ENCODE data around the gene CDH9.
"Not testable (repeated sequence)": the region's sequence is repeated elsewhere in the genome, so short reads cannot be mapped to it uniquely, and the experiment has no call there.

The CDH9 gene

DNA sequence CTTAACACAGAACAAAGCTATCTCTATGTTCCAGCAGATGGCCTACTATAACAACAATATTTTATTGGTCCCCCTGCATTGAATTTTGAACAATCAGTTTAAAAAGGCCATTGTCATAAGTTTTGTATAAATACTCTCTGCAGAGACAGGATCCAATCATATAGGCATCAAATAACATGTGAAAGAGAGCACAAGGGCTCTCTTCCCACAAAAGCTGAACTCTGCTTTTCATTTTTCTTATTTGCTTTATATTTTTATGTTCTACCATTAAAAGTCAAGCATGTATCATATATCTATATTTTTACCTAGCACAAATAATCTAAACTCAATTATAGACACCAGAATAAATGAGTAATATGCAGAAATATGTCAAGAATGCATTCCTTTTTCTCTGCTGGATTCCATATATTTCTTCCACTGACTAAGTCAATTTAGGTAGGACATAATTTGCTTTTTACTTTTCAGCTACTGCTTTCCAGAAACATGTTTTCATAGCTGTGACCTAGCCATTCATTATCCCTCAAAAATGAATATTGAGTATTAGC lies 143.6 kb downstream of the CDH9 start:
- Mint-ChIP-seq H3K36me3 (no peaks in the 10 kb centered on the region), H3K4me1 (no peaks in the 10 kb centered on the region), H3K27me3 (no peaks in the 10 kb centered on the region), H3K27ac (no peak overlapping the region), H3K9me3 (peaks cover 15% of the 10 kb centered on the region), H3K4me3 (no peak overlapping the region)
- no peak for DNase-seq
- CTCF ChIA-PET = no interaction called here

DNA sequence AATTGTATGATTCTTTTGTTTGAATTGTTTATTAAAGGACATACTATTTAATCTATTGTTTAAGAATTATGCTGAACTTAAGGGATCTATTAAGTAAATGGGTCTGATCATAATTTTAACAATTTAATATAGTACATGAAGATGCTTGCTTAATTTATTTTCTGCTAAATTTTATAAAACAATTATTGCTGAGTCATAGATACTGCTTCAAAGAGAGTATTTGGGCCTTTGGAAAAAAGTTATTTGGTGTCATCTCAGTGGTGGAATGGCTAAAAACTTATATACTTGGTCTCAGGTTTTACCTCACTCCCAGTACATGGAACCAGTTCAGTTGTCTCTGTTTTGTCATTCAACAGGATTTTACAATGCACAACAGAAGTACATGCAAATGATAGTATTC lies 145.3 kb downstream of the CDH9 start:
- Mint-ChIP-seq H3K27ac (no peak overlapping the region), H3K4me1 (no peaks in the 10 kb centered on the region), H3K36me3 (no peaks in the 10 kb centered on the region), H3K4me3 (no peak overlapping the region), H3K27me3 (no peaks in the 10 kb centered on the region), H3K9me3 (peaks cover 8% of the 10 kb centered on the region)
- CTCF ChIA-PET = no interaction called here
- DNase-seq = no peak

- H3K4me3 Mint-ChIP-seq = no peak overlapping the region
Observed at GRCh38 chr5:26889815-26890214, 148.6 kb downstream of the CDH9 start.

GRCh38 chr5:26884481-26884880 lies 153.9 kb downstream of the CDH9 start:
- Mint-ChIP-seq H3K4me3 (no peak overlapping the region), H3K36me3 (no peaks in the 10 kb centered on the region), H3K27me3 (no peaks in the 10 kb centered on the region), H3K9me3 (peaks cover 6% of the 10 kb centered on the region), H3K4me1 (no peaks in the 10 kb centered on the region), H3K27ac (no peak overlapping the region)
- DNase-seq = no peak
- CTCF ChIA-PET = no interaction called here

More at GRCh38 chr5:26889815-26890214, 148.6 kb downstream of the CDH9 start:
- Mint-ChIP-seq H3K27me3 (no peaks in the 10 kb centered on the region), H3K9me3 (peaks cover 3% of the 10 kb centered on the region), H3K27ac (no peak overlapping the region), H3K4me1 (no peaks in the 10 kb centered on the region), H3K36me3 (no peaks in the 10 kb centered on the region)
- CTCF ChIA-PET = no interaction called here
- DNase-seq = no peak

- H3K27me3 Mint-ChIP-seq = no peaks in the 10 kb centered on the region
- H3K4me3 Mint-ChIP-seq = no peak overlapping the region
- H3K4me1 Mint-ChIP-seq = no peaks in the 10 kb centered on the region
- peaks cover 9% of the 10 kb centered on the region for H3K9me3 Mint-ChIP-seq
- no peaks in the 10 kb centered on the region for H3K36me3 Mint-ChIP-seq
- H3K27ac Mint-ChIP-seq = no peak overlapping the region
- CTCF ChIA-PET = no interaction called here
- no peak for DNase-seq
Observed at GRCh38 chr5:26883375-26883774, 155.0 kb downstream of the CDH9 start.

GRCh38 chr5:26881901-26882300 lies 156.5 kb downstream of the CDH9 start:
- no peaks in the 10 kb centered on the region for H3K4me1 Mint-ChIP-seq
- no peaks in the 10 kb centered on the region for H3K36me3 Mint-ChIP-seq
- no peak overlapping the region for H3K27ac Mint-ChIP-seq
- CTCF ChIA-PET = no interaction called here
- no peaks in the 10 kb centered on the region for H3K27me3 Mint-ChIP-seq
- peaks cover 9% of the 10 kb centered on the region for H3K9me3 Mint-ChIP-seq
- DNase-seq = no peak
- no peak overlapping the region for H3K4me3 Mint-ChIP-seq

DNA sequence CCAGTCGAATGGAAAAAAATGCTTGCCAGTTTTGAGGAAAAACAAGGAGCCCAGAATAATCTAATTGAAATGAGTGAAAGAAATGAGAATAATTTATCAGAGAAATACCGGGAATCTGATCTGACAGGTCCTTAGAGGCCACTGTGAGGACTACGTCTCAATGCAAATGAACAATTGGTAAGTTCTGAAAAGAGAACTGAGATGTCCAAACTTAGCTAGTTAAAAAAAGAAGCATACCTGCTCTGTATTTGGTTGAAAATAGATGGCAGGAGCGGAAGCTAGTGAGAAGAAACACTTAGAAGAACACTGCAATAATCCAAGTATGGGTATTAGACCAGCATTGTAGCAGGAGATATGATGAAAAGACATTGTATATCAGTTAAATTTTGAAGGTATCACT lies 161.2 kb downstream of the CDH9 start:
- Mint-ChIP-seq H3K36me3 (no peaks in the 10 kb centered on the region), H3K4me3 (no peak overlapping the region), H3K4me1 (no peaks in the 10 kb centered on the region), H3K27me3 (no peaks in the 10 kb centered on the region), H3K9me3 (peaks cover 16% of the 10 kb centered on the region), H3K27ac (no peak overlapping the region)
- CTCF ChIA-PET = no interaction called here
- no peak for DNase-seq

DNA sequence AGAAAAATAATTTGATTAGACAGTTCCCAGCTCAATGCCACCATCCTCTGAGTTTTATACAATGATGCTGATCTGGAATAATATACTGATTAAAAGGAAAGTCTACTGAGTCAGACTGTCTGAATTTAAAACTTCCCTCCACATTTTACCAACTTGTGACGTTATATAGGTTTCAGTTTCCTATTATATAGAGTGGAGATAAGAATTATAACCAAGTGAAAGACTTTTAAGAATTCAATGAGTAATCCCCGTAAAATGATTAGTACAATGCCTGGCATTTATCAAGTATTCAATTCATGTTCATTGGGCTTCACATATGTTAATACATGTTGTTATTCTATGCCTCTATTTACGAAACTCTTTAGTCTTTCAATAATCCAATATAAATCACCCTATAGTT lies 166.0 kb downstream of the CDH9 start:
- Mint-ChIP-seq H3K36me3 (no peaks in the 10 kb centered on the region), H3K27me3 (no peaks in the 10 kb centered on the region), H3K27ac (no peak overlapping the region), H3K9me3 (peaks cover 11% of the 10 kb centered on the region), H3K4me3 (no peak overlapping the region), H3K4me1 (no peaks in the 10 kb centered on the region)
- no peak for DNase-seq
- CTCF ChIA-PET = no interaction called here

DNA sequence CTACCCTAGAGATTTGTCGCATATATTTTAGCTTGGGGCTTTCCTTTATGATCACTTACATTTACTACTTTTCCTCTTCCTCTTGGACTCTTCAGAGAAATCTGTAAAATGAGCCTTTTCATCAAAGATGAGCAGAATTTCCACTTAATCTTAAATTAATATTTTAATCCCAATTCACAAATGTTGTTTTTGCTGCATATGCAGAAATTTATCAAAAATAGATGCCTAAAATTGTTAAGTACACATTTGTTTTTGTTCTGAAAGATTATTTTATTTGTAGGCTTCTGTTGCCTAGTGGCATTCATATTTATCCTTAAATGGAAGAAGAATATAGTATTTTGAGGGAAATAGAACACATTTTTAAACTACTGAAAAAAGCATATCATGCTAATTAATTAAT lies 168.6 kb downstream of the CDH9 start:
- Mint-ChIP-seq H3K27ac (no peak overlapping the region), H3K9me3 (peaks cover 15% of the 10 kb centered on the region), H3K4me3 (no peak overlapping the region), H3K4me1 (no peaks in the 10 kb centered on the region), H3K27me3 (no peaks in the 10 kb centered on the region), H3K36me3 (no peaks in the 10 kb centered on the region)
- CTCF ChIA-PET = no interaction called here
- no peak for DNase-seq

DNA sequence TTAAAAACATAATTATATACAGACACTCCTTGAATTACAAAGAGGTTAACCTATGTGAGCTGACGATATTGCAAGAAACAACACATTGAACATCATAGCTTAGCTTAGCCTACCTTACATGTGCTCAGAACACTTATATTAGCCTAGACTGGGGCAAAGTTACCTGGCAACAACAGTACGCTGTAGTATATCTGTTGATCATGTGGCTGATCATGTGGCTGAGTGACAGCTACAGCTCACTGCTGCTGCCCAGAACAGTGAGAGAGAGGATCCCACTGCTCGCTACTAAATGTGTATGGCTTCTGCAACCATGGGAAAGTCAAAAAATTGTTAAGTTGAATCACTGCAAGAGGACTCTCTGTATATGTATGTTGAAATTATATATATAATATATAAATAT lies 169.9 kb downstream of the CDH9 start:
- no peaks in the 10 kb centered on the region for H3K36me3 Mint-ChIP-seq
- peaks cover 12% of the 10 kb centered on the region for H3K9me3 Mint-ChIP-seq

GRCh38 chr5:26864061-26864460 lies 174.3 kb downstream of the CDH9 start:
- no peaks in the 10 kb centered on the region for H3K36me3 Mint-ChIP-seq
- CTCF ChIA-PET = no interaction called here
- H3K27ac Mint-ChIP-seq = no peak overlapping the region
- H3K27me3 Mint-ChIP-seq = no peaks in the 10 kb centered on the region
- H3K4me1 Mint-ChIP-seq = no peaks in the 10 kb centered on the region
- no peak for DNase-seq
- H3K4me3 Mint-ChIP-seq = no peak overlapping the region
- peaks cover 12% of the 10 kb centered on the region for H3K9me3 Mint-ChIP-seq

More for the DNA sequence above, 169.9 kb downstream of the CDH9 start:
- no peak for DNase-seq
- Mint-ChIP-seq H3K27ac (no peak overlapping the region), H3K4me3 (no peak overlapping the region), H3K27me3 (no peaks in the 10 kb centered on the region), H3K4me1 (no peaks in the 10 kb centered on the region)
- CTCF ChIA-PET = no interaction called here

DNA sequence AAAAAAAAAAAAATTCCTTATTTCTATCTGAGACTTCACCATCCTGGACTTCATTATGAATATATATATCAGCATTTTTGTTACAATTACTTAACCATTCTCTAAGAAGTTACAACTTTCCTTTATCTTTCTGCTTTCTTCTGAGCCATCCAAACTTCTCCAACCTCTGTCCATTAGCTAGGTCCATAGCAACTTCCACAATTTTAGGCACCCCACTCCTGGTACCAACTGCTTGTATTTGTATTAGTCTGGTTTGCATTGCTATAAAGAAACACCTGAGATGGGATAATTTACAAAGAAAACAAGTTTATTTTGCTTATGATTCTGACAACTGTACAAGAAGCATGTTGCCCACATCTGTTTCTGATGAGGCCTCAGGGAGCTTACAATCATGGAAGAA lies 182.1 kb downstream of the CDH9 start:
- Mint-ChIP-seq H3K4me3 (no peak overlapping the region), H3K9me3 (peaks cover 39% of the 10 kb centered on the region), H3K27me3 (no peaks in the 10 kb centered on the region), H3K4me1 (no peaks in the 10 kb centered on the region), H3K27ac (no peak overlapping the region), H3K36me3 (no peaks in the 10 kb centered on the region)
- DNase-seq = no peak
- CTCF ChIA-PET = no interaction called here

DNA sequence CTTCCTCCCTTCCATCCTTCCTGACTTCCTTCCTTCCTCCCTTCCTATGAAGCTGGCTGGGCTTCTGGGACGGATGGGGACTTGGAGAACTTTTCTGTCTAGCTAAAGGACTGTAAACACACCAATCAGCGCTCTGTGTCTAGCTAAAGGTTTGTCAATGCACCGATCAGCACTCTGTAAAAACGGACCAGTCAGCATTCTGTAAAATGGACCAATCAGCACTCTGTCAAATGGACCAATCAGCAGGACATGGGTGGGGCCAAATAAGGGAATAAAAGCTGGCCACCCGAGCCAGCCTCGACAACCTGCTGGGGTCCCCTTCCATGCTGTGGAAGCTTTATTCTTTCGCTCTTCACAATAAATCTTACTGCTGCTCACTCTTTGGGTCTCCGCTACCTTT lies 185.9 kb downstream of the CDH9 start:
- CTCF ChIA-PET, H3K4me1 Mint-ChIP-seq, H3K27ac Mint-ChIP-seq, DNase-seq, H3K36me3 Mint-ChIP-seq, H3K4me3 Mint-ChIP-seq, H3K27me3 Mint-ChIP-seq: not testable (repeated sequence)
- peaks cover 36% of the 10 kb centered on the region for H3K9me3 Mint-ChIP-seq

GRCh38 chr5:26847041-26847736 lies 191.2 kb downstream of the CDH9 start:
- Mint-ChIP-seq H3K4me3 (no peak overlapping the region), H3K4me1 (no peaks in the 10 kb centered on the region), H3K36me3 (no peaks in the 10 kb centered on the region), H3K9me3 (peaks cover 11% of the 10 kb centered on the region), H3K27ac (no peak overlapping the region), H3K27me3 (no peaks in the 10 kb centered on the region)
- DNase-seq = no peak
- CTCF ChIA-PET = no interaction called here

- H3K4me1 Mint-ChIP-seq = no peaks in the 10 kb centered on the region
- H3K9me3 Mint-ChIP-seq = peaks cover 12% of the 10 kb centered on the region
- CTCF ChIA-PET = no interaction called here
- no peak overlapping the region for H3K4me3 Mint-ChIP-seq
- no peak overlapping the region for H3K27ac Mint-ChIP-seq
- H3K27me3 Mint-ChIP-seq = no peaks in the 10 kb centered on the region
- H3K36me3 Mint-ChIP-seq = no peaks in the 10 kb centered on the region
- DNase-seq = no peak
Observed at GRCh38 chr5:26843677-26844076, 194.7 kb downstream of the CDH9 start.

DNA sequence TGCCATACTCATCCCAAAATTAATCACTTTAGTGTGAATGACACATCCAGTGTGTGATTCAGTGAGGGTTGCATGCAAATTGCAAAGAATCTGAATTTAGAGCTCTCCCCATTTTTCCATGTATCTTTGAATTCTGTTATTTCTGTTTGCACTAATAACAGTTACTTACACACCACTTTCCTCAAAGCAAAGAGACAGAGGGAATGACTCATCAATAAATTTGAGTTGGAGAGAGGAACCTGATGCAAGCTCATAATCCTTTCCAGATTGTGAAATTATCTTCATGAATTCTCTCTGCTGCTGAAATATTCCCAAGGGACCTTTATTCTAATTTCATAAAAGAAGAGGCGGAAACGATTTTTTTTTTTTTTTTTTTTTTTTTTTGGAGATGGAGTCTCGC lies 204.8 kb downstream of the CDH9 start:
- no peak overlapping the region for H3K4me3 Mint-ChIP-seq
- no peak for DNase-seq
- no peaks in the 10 kb centered on the region for H3K27me3 Mint-ChIP-seq
- no peak overlapping the region for H3K27ac Mint-ChIP-seq
- peaks cover 17% of the 10 kb centered on the region for H3K9me3 Mint-ChIP-seq
- no peaks in the 10 kb centered on the region for H3K4me1 Mint-ChIP-seq
- CTCF ChIA-PET = no interaction called here
- H3K36me3 Mint-ChIP-seq = no peaks in the 10 kb centered on the region

Data from activated naive CD4-positive, alpha-beta T cell treated with anti-CD3 and anti-CD28 coated beads, Interleukin-2, amount 10 ng/mL, durations not matched to agents 7 days and 5 days (primary cell).